ENCODE measurements around the gene SMC6. TPM values are rescaled to one million over a fixed set of nuclear protein-coding genes. Genes with fewer than 3 reads are reported as not detected.

The SMC6 gene
- total RNA-seq, 1 experiment from 2014 or later: 41.3 TPM

- ChIA-PET POLR2A (no interaction called here), CTCF (no interaction called here)
- no peaks in the 10 kb centered on the region for H3K4me1 Mint-ChIP-seq (ENCODE audit: low read depth, unreplicated experiment)
- H3K27ac Mint-ChIP-seq (ENCODE audit: unreplicated experiment): no peak overlapping the region
- no TSS peak for BruUV-seq (replicated peaks)
- intact Hi-C loops (cut with micrococcal nuclease; ENCODE audit: unreplicated experiment): no loop called here
- no peaks in the 10 kb centered on the region for H3K36me3 ChIP-seq (ENCODE audit: control insufficient read depth, insufficient read depth, low read length)
- DNase-seq: no peak
- H3K9me3 Mint-ChIP-seq (ENCODE audit: unreplicated experiment): no peaks in the 10 kb centered on the region
- no peaks in the 10 kb centered on the region for H3K9me3 ChIP-seq
- H3K4me1 ChIP-seq: no peaks in the 10 kb centered on the region
- TF ChIP-seq CTCF (IDR thresholded peaks at IDR 0.05; ENCODE audit: insufficient read depth in 1 of 2, low read depth in 1 of 2, low read length in 1 of 2, severe bottlenecking in 1 of 2, unreplicated experiment in 1 of 2): no peak
- no peak overlapping the region for H3K4me3 Mint-ChIP-seq (ENCODE audit: unreplicated experiment)
- no peak overlapping the region for H3K4me3 ChIP-seq (ENCODE audit: low read depth, low read length)
- H3K27me3 ChIP-seq (replicated peaks; ENCODE audit: control insufficient read depth, insufficient read depth, low read length): no peaks in the 10 kb centered on the region
- peaks cover 7% of the 10 kb centered on the region for H3K27me3 Mint-ChIP-seq (ENCODE audit: insufficient read depth, unreplicated experiment)
- H3K36me3 Mint-ChIP-seq (ENCODE audit: insufficient read depth, unreplicated experiment): no peaks in the 10 kb centered on the region
These were observed 137.2 kb downstream of the SMC6 start for GRCh38 chr2:17616405-17616804.

GRCh38 chr2:17615728-17616351 lies 137.8 kb downstream of the SMC6 start:
- Histone ChIP-seq H3K4me1 (no peaks in the 10 kb centered on the region), H3K9me3 (no peaks in the 10 kb centered on the region), H3K36me3 (ENCODE audit: control insufficient read depth, insufficient read depth, low read length) (no peaks in the 10 kb centered on the region), H3K4me3 (ENCODE audit: low read depth, low read length) (no peak overlapping the region), H3K27me3 (replicated peaks; ENCODE audit: control insufficient read depth, insufficient read depth, low read length) (no peaks in the 10 kb centered on the region)
- TF ChIP-seq CTCF (IDR thresholded peaks at IDR 0.05; ENCODE audit: insufficient read depth in 1 of 2, low read depth in 1 of 2, low read length in 1 of 2, severe bottlenecking in 1 of 2, unreplicated experiment in 1 of 2): no peak
- peaks cover 7% of the 10 kb centered on the region for H3K27me3 Mint-ChIP-seq (ENCODE audit: insufficient read depth, unreplicated experiment)
- no peaks in the 10 kb centered on the region for H3K36me3 Mint-ChIP-seq (ENCODE audit: insufficient read depth, unreplicated experiment)
- intact Hi-C loops (cut with micrococcal nuclease; ENCODE audit: unreplicated experiment): no loop called here
- no TSS peak for BruUV-seq (replicated peaks)
- H3K4me1 Mint-ChIP-seq (ENCODE audit: low read depth, unreplicated experiment): no peaks in the 10 kb centered on the region
- no peak overlapping the region for H3K4me3 Mint-ChIP-seq (ENCODE audit: unreplicated experiment)
- H3K27ac Mint-ChIP-seq (ENCODE audit: unreplicated experiment): no peak overlapping the region
- H3K9me3 Mint-ChIP-seq (ENCODE audit: unreplicated experiment): no peaks in the 10 kb centered on the region
- no peak for DNase-seq
- ChIA-PET POLR2A (no interaction called here), CTCF (no interaction called here)

GRCh38 chr2:17615147-17615546 lies 138.5 kb downstream of the SMC6 start:
- H3K36me3 ChIP-seq (ENCODE audit: control insufficient read depth, insufficient read depth, low read length): no peaks in the 10 kb centered on the region
- Mint-ChIP-seq H3K4me1 (ENCODE audit: low read depth, unreplicated experiment) (no peaks in the 10 kb centered on the region), H3K36me3 (ENCODE audit: insufficient read depth, unreplicated experiment) (no peaks in the 10 kb centered on the region), H3K9me3 (ENCODE audit: unreplicated experiment) (no peaks in the 10 kb centered on the region), H3K27me3 (ENCODE audit: insufficient read depth, unreplicated experiment) (peaks cover 6% of the 10 kb centered on the region), H3K27ac (ENCODE audit: unreplicated experiment) (no peak overlapping the region), H3K4me3 (ENCODE audit: unreplicated experiment) (no peak overlapping the region)
- no peak for TF ChIP-seq CTCF (IDR thresholded peaks at IDR 0.05; ENCODE audit: insufficient read depth in 1 of 2, low read depth in 1 of 2, low read length in 1 of 2, severe bottlenecking in 1 of 2, unreplicated experiment in 1 of 2)
- H3K4me1 ChIP-seq: no peaks in the 10 kb centered on the region
- no peak for DNase-seq
- H3K9me3 ChIP-seq: no peaks in the 10 kb centered on the region
- no TSS peak for BruUV-seq (replicated peaks)
- intact Hi-C loops (cut with micrococcal nuclease; ENCODE audit: unreplicated experiment): no loop called here
- H3K4me3 ChIP-seq (ENCODE audit: low read depth, low read length): no peak overlapping the region
- POLR2A ChIA-PET: interaction anchor here (0.5 kb wide), 1 partner anchor 56 kb away, joined by 3 read pairs; no protein-coding TSS in a partner anchor
- CTCF ChIA-PET: no interaction called here
- H3K27me3 ChIP-seq (replicated peaks; ENCODE audit: control insufficient read depth, insufficient read depth, low read length): no peaks in the 10 kb centered on the region

Data from Caco-2 (cell line).